ENCODE data around the gene SLC8A1.

SLC8A1 gene

DNA sequence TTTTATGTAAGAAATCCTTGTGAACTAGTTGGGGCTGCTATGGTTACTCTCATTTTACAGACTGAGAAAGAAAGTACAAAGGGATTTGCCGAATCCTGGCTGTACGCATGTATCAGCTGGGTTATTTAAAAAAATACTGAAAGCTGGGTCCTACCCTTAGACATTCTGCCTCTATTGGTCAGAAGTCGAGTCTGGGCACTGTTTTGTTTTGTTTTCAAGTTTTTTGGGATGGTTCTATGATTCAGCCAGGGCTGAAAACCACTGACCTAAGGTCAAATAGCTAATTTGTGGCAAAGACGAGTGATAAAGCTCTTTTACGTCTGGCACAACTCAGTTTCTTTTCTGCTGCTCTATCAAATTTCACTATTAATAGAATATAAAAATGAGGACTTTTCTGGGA lies 5.9 kb upstream of the SLC8A1 start:
- no peak for DNase-seq

DNA sequence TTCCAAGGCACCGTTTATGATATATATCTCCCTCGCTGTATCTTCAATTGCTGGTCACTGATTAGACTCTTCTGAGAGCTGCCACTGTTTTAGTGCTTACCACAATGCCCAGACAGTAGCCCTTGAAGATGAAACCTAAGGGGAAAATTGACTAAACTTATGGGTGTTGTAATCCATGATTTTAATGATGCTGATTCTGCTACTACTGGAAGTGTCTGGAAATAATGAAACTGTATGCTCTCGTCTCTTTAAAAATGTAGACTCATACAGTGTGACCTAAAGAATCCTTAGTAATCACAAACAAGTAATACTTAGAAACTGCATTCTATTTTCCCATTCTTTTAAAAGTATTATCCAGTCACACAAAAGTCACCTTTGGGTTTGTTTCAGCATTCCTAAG lies 5.5 kb upstream of the SLC8A1 start:
- no peak for DNase-seq

GRCh38 chr2:40456926-40457325 lies 5.0 kb upstream of the SLC8A1 start:
- no peak for DNase-seq

GRCh38 chr2:40455661-40456060 lies 3.8 kb upstream of the SLC8A1 start:
- no peak for DNase-seq

GRCh38 chr2:40454321-40454720 lies 2.4 kb upstream of the SLC8A1 start:
- DNase-seq, result no peak

- DNase-seq, result no peak
Measured at GRCh38 chr2:40452786-40453185, 896 bp upstream of the SLC8A1 start.

GRCh38 chr2:40450796-40451430 lies 977 bp downstream of the SLC8A1 start:
- DNase-seq, result no peak

- no peak for DNase-seq
Measured at GRCh38 chr2:40450066-40450795, 1.7 kb downstream of the SLC8A1 start.

DNA sequence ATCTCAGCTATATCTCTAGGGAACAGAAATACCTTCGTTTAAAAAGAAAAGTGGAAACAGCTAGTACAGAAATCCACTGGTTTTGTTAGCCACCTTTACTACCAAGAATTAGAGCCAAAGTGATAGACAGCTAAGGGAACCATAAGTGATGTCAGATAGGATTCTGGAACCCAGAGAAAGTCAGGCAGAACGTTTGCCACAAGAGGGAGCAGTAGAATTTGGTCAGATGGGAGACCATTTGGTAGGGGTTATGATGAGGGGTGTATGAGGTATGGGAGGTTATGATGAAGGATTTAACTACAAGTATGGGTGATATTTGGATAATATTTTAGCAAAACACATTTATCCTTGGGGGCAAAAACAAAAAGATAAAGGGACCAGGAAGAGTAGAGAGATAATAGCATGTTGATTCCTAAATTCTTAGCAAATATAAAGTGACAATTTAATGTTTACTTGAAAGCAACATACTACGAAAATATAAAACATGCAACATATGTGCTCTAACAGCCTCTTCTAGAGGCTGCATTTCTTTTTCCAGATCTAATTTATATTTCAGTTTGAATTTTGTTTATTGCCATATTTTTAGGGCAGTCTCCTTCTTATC lies 3.3 kb downstream of the SLC8A1 start:
- peak; percentile 8 for DNase-seq

GRCh38 chr2:40445467-40445866 lies 6.4 kb downstream of the SLC8A1 start:
- DNase-seq, result no peak

- no peak for DNase-seq
Measured at GRCh38 chr2:40440835-40441234, 11.1 kb downstream of the SLC8A1 start.

GRCh38 chr2:40439473-40439872 lies 12.4 kb downstream of the SLC8A1 start:
- DNase-seq, result no peak

DNA sequence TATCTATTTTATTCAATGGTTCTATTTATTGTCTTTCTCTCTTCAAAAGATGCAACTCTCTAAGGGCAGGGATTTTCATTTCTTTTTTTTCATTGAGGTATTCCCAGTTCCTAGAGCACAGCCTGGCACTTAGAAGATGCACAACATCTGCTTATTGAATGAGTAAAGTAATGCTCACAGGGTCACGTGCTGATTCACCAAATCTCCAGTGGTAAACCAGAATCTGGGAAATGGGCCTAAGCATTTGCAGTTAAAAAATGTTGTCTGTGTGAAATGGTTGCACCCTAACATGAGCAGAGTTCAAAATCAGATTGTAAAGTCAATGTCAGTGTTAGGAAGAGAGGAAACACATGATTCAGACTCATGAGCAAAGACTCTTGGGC lies 15.8 kb downstream of the SLC8A1 start:
- DNase-seq, result no peak

DNA sequence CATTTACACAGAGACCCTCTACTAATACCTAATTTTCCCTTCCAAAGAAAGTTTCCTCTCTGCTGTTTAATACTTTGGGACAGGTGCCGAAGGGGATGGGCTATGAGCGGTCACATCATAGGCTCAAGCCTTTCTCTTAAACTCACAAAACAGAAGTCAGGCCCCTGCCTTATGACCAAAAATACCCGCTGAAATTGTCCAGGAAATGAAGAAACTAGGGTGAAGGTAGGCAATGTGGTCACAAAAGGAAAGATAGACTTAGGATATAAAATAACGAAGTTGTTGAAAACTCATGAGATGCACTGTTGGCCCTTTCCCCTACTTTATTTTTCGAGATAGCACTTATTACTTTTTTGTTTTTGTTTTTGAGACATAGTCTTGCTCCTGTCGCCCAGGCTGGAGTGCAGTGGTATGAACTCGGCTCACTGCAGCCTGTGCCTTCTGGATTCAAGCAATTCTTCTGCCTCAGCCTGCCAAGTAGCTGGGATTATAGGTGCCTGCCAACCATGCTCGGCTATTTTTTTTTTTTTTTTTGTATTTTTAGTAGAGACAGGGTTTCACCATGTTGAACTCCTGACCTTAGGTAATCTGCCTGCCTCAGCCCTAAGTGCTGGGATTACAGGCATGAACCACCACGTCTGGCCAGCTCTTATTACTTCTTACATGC lies 16.3 kb downstream of the SLC8A1 start:
- no peak for DNase-seq

GRCh38 chr2:40434731-40435271 lies 17.1 kb downstream of the SLC8A1 start:
- DNase-seq, result no peak

- no peak for DNase-seq
Measured at GRCh38 chr2:40433736-40434135, 18.2 kb downstream of the SLC8A1 start.

GRCh38 chr2:40432921-40433483 lies 18.9 kb downstream of the SLC8A1 start:
- no peak for DNase-seq

DNA sequence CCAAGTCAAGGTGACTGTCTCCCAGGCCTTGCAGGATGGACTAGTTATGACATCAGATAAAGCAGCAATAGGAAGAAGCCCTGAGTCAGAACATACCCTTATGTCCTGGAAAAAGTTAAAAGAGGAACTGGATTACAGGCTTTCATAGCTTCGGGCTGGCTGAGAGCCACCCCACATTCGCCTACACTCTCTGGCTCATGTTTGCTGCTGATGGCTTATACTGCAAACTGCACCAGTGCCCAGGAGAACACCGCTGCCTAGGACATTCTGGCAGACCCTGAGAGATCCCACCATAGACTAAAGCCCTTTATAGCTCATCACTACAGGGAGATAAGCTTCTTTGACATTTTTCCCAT lies 20.3 kb downstream of the SLC8A1 start:
- DNase-seq, result no peak

DNA sequence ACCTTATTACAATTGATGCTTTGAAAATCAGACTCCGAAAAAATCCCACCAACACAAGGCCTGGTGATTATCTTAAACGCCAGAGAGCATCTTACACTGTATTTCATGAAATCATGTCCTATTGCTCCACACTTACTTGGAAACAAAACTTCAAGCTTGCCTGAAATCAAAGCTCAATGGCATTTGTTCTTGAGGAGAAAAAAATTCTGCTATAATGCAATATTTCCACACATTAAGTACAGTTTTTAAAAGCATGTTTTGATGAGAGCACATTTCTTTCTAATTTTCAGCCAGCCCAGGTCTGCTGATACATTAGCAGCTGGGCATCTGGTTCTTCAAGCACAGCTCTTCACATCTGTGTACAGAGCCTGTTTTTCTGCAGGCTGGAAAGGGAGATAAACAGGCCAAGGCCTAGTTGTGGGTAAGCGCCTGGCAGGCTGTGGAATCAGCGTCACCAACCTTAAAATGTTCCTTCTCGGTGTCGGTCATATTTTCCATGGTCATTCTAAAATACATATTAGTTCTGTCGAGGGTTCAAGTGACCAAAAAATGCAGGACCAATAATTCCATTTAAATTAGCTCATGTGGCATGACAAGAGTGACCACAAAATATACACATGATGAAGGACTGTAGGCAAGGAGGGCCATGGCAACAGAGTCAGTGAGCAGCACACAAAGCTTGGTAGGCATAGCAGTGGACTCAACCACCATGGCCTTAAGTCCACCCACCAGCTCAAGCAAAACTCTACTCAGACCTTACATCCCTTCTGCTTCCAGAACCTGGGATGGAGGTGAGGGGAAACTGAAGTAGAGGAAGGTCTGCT lies 20.9 kb downstream of the SLC8A1 start:
- no peak for DNase-seq

GRCh38 chr2:40428439-40428838 lies 23.5 kb downstream of the SLC8A1 start:
- DNase-seq, result no peak

GRCh38 chr2:40421631-40422297 lies 30.1 kb downstream of the SLC8A1 start:
- DNase-seq, result no peak

GRCh38 chr2:40420478-40420877 lies 31.4 kb downstream of the SLC8A1 start:
- no peak for DNase-seq

Data from activated CD4-positive, alpha-beta T cell treated with anti-CD3 and anti-CD28 coated beads, Interleukin-2, amount 50 U/mL, for 16 hours (primary cell).